ENCODE measurements around the gene COG4.
"Not testable (repeated sequence)": the region's sequence is repeated elsewhere in the genome, so short reads cannot be mapped to it uniquely, and the experiment has no call there.

Gene COG4

DNA sequence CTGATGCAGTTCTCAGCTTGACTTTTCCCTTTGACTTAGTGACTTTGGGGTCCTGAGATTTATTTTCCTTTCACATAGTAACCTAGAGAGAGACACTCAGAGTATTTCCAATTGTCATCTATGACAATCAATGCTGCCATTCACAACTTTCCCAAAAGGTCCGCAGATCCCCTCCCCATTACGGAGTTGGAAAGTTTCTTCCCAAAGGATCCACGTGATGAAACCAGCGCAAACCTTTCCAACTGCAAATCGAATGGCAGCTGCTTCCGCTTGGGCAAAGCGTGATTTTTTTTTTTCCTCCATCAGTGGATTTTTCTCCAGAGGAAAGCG lies 69.5 kb downstream of the COG4 start:
- no peak for DNase-seq

- no peak for DNase-seq
Measured at GRCh38 chr16:70453117-70453891, 70.0 kb downstream of the COG4 start.

GRCh38 chr16:70451004-70451340 lies 72.4 kb downstream of the COG4 start:
- not testable (repeated sequence) for DNase-seq

DNA sequence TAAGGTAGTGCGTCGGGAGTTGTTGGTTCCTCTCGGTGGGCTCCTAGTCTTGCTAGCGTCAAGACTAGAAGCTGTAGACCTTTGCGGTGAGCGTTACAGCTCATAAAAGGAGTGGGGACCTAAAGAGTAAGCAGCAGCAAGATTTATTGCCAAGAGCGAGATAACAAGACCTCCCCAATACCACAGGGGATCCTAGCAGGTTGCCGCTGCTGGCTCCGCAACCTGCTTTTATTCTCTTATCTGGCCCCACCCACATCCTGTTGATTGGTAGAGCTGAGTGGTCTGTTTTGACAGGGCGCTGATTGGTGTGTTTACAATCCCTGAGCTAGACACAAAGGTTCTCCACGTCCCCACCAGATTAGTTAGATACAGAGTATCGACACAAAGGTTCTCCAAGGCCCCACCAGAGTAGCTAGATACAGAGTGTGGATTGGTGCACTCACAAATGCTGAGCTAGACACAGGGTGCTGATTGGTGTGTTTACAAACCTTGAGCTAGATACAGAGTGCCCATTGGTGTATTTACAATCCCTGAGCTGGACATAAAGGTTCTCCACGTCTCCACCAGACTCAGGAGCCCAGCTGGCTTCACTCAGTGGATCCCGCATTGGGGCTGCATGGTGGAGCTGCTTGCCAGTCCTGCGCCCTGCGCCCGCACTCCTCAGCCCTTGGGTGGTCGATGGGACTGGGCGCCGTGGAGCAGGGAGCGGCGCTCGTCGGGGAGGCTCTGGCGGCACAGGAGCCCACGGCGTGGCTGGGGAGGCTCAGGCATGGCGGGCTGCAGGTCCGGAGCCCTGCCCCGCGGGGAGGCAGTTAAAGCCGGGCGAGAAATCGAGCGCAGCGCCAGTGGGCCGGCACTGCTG lies 73.0 kb downstream of the COG4 start:
- DNase-seq, result not testable (repeated sequence)

GRCh38 chr16:70448075-70448474 lies 75.3 kb downstream of the COG4 start:
- DNase-seq, result no peak

DNA sequence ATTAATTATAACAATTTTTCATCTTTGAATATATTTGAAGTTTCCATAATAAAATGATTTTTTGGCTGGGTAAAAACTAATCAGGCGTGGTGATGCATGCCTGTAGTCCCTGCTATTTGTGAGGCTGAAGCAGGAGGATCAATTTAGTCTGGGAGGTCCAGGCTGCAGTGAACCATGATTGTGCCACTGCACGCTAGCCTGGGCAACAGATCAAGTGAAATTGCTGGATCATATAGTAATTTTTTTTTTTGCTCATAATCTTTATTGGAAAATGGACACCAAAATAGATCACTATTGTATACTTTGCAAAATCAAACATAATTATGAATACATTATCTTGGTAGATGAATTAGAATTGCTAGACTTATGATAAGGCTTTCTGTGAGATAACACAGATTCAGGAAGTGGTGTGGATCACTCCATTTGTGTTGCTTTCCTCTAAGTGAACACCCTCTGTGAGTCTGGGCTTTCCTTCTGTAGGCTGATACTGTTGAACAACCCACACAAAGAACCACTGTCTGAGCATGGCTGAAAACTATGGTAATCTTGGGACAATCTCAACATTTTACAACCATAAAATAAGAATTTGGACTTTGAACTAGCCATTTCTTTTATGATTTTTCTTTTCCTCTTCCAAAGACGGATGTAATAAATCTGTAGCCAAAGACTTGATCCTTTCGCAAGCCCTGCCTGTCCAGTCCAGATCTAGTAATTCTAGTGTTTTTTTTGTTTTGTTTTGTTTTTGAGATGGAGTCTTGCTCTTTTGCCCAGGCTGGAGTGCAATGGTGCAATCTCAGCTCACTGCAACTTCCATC lies 78.9 kb downstream of the COG4 start:
- no peak for DNase-seq

DNA sequence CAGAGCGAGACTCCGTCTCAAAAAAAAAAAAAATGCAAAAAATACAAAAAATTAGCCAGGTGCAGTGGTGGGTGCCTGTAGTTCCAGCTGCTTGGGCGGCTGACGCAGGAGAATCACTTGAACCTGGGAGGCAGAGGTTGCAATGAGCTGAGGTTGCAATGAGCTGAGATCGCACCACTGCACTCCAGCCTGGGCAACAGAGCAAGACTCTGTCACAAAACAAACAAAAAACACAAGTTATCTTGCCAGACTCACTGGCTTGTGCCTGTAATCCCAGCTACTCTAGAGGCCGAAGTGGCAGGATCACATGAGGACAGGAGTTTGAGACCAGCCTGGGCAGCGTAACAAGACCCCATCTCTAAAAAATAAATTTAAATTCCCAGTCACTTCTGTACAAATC lies 81.0 kb downstream of the COG4 start:
- DNase-seq, result no peak

- no peak for DNase-seq
Measured at GRCh38 chr16:70441406-70441990, 81.9 kb downstream of the COG4 start.

GRCh38 chr16:70440009-70440692 lies 83.2 kb downstream of the COG4 start:
- no peak for DNase-seq

DNA sequence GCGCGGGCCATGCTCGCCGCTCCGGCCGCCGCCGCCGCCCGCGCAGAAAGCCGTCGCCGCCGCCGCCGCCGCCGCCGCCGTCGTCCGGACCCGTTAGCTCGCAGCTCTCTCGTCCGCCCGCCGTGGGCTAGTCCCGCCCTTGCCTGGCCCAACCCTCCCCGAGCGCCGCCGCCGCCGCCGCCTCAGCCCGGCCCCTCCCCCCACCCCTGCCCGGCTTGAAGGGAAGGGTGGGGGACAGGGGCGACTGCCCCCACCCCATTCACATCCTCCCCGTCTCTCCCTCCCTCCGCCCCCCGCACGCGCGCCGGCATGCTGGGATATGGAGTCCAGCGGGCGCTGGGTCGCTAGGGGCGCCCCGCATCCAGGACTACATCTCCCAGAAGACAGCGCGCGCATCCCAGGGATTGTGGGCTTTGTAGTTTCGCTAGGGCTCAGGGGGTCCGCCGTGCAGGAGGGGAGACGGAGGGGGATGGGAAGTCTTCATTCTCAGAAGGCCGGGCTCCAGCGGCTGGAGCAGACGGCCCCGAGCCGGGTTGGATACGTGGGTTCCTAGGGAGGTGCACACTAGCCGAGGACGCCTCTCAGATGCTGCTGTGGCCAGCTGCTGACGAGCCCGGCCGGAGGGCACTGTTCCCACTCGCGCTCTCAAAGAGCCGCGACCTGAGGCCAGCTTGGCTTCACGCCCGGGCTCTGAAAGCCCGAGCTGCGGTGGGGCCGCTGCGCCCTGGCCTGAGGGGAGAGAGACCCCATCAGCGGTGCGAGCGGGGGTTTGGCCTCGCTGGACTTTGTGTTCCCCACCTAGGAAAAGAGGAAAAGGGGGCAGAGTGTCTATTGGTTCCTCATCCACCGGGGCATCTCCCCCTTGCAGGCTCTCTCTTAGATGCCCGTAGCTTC lies 84.1 kb downstream of the COG4 start, which contains the start of gene ST3GAL2:
ST3GAL2 (minus strand) TSS at position 132 of the 894 bp plus-strand sequence. CDS start 40,570 bp downstream, outside the sequence.
- DNase-seq, result peak; percentile 95

GRCh38 chr16:70438585-70438968 lies 84.8 kb downstream of the COG4 start:
- no peak for DNase-seq

GRCh38 chr16:70437582-70438557 lies 85.5 kb downstream of the COG4 start:
- DNase-seq, result peak; percentile 46

- DNase-seq, result no peak
Measured at GRCh38 chr16:70437017-70437581, 86.3 kb downstream of the COG4 start.

DNA sequence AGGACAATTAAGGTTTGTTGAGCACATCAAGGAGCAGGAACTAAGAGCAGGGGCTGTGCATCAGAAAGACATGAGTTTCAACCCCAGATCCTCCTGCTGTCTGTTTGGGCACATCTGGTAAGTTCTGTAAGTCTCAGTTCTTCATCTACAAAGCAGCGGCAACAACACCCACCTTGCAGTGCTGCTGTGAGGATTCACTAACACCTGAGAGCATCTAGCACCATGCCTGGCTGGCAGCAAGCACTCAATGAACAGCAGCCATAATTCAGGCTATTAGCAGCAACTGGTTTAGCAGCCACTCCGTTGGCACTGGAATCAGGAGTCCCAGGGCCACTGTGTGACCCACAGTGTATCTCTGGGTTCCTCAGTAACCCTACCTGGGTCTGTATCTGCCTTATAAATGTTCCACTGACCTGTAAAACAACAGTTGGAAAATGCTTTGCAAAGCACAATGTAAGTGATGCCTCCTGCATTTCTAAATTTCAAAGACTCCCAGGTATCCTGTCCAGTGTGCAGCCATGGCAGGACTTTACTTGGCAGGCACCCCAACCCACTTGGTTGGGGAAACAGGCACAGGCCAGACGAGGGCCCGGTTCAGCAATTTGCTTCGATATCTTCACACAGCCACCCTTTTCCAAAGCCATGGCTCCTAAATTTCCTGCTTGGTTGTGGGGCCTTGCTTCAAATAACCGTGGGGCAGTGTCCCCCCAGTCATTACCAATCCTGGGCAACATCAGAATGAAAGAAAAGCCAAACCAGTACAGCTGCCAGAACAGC lies 88.7 kb downstream of the COG4 start:
- no peak for DNase-seq

- DNase-seq, result no peak
Measured at GRCh38 chr16:70433458-70434103, 89.8 kb downstream of the COG4 start.

- DNase-seq, result no peak
Measured at GRCh38 chr16:70432723-70433457, 90.5 kb downstream of the COG4 start.

DNA sequence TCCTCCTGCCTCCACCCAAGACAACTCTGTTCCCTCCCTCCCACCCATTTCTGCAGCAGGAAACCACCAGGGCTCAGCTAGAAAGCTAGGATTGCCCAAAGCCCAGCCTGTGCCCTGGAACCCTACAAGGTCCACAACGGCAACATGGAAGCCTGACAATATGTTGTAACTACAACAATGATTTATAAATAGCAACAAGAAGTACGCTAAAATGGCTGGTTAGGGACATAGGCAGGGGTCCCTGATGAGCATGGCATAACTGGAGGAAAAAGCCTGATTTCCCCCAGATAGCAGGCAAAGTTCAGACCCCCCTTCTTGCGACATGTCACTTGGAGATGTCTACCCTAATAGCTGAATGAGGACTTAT lies 91.0 kb downstream of the COG4 start:
- DNase-seq, result no peak
